SK-N-SH treated with all-trans-retinoic acid at 6 μM for 48 hours (cell line): ENCODE results near the gene TOMM40L.
"Not testable (repeated sequence)": the region's sequence is repeated elsewhere in the genome, so short reads cannot be mapped to it uniquely, and the experiment has no call there.

Source experiments
- ATAC-seq: fragments of 200-7000 bp; cut with Tn5 transposase; 3 replicates; pipeline ENCODE4 v1.9.1; 2020; ENCODE audit warnings: mild to moderate bottlenecking, moderate library complexity
- ARNTL ChIP-seq: fragments of 450-650 bp; formaldehyde crosslinking; IDR thresholded peaks from 2 replicates; pipeline ENCODE4 v1.5.0; 2020; ENCODE audit warnings: low read depth, mild to moderate bottlenecking, moderate library complexity, borderline replicate concordance
- BACH2 ChIP-seq: fragments of 250-450 bp; sonication (Bioruptor Pico); IDR thresholded peaks from 2 replicates; pipeline ENCODE4 v1.9.0; 2021; ENCODE audit warnings: mild to moderate bottlenecking, borderline replicate concordance
- CSDC2 ChIP-seq: fragments of 250-450 bp; sonication (Bioruptor Pico); IDR thresholded peaks from 2 replicates; pipeline ENCODE4 v1.5.0; 2020; ENCODE audit warnings: mild to moderate bottlenecking, moderate library complexity
- ESRRG ChIP-seq: fragments of 250-450 bp; sonication (Bioruptor Pico); IDR thresholded peaks from 2 replicates; pipeline ENCODE4 v1.6.1; 2021; ENCODE audit warnings: mild to moderate bottlenecking
- GLIS3 ChIP-seq: fragments of 250-450 bp; sonication (Bioruptor Pico); IDR thresholded peaks from 2 replicates; pipeline ENCODE4 v1.5.0; 2020; ENCODE audit warnings: mild to moderate bottlenecking, moderate library complexity
- ISL1 ChIP-seq: fragments of 250-450 bp; sonication (Bioruptor Pico); IDR thresholded peaks from 2 replicates; pipeline ENCODE4 v2.1.2; 2022; ENCODE audit warnings: mild to moderate bottlenecking, moderate library complexity
- OSR1 ChIP-seq: fragments of 250-450 bp; sonication (Bioruptor Pico); IDR thresholded peaks from 2 replicates; pipeline ENCODE4 v1.8.0; 2022; ENCODE audit warnings: moderate library complexity, mild to moderate bottlenecking, inconsistent platforms
- PPARA ChIP-seq: fragments of 250-450 bp; sonication (Bioruptor Pico); IDR thresholded peaks from 2 replicates; pipeline ENCODE4 v1.5.0; 2020; ENCODE audit warnings: mild to moderate bottlenecking, borderline replicate concordance
- RARB ChIP-seq: fragments of 250-450 bp; sonication (Bioruptor Pico); IDR thresholded peaks from 2 replicates; pipeline ENCODE4 v1.8.0; 2021; ENCODE audit warnings: mild to moderate bottlenecking, moderate library complexity
- SNAI2 ChIP-seq: fragments of 250-450 bp; sonication (Bioruptor Pico); IDR thresholded peaks from 2 replicates; pipeline ENCODE4 v1.5.0; 2020; ENCODE audit warnings: mild to moderate bottlenecking, moderate library complexity
- ZC3H10 ChIP-seq: fragments of 250-450 bp; sonication (Bioruptor Pico); IDR thresholded peaks from 2 replicates; pipeline ENCODE4 v1.5.1; 2021; ENCODE audit warnings: mild to moderate bottlenecking, moderate library complexity
- ZFP3 ChIP-seq: fragments of 250-450 bp; sonication (Bioruptor Pico); IDR thresholded peaks from 2 replicates; pipeline ENCODE4 v1.5.0; 2020; ENCODE audit warnings: mild to moderate bottlenecking, moderate library complexity
- ZFP30 ChIP-seq: fragments of 450-650 bp; formaldehyde crosslinking; IDR thresholded peaks from 2 replicates; pipeline ENCODE4 v1.5.0; 2022; ENCODE audit warnings: mild to moderate bottlenecking, moderate library complexity
- ZNF565 ChIP-seq: fragments of 450-650 bp; formaldehyde crosslinking; conservative IDR thresholded peaks from 2 replicates; pipeline ENCODE4 v1.5.0; 2020; ENCODE audit warnings: low read depth, mild to moderate bottlenecking, moderate library complexity
- ZNF70 ChIP-seq: fragments of 450-650 bp; formaldehyde crosslinking; IDR thresholded peaks from 2 replicates; pipeline ENCODE4 v1.5.0; 2020; ENCODE audit warnings: mild to moderate bottlenecking, moderate library complexity
- TF ChIP-seq, protein P1 (sequence below): fragments of 250-450 bp; sonication (Bioruptor Pico); IDR thresholded peaks from 2 replicates; pipeline ENCODE4 v1.5.1; 2020; ENCODE audit warnings: low read depth, mild to moderate bottlenecking, moderate library complexity
- TF ChIP-seq, protein P2 (sequence below): fragments of 250-450 bp; sonication (Bioruptor Pico); IDR thresholded peaks from 2 replicates; pipeline ENCODE4 v1.5.1; 2021; ENCODE audit warnings: mild to moderate bottlenecking, moderate library complexity
- TF ChIP-seq, protein P3 (sequence below): fragments of 250-450 bp; sonication (Bioruptor Pico); IDR thresholded peaks from 2 replicates; pipeline ENCODE4 v1.8.0; 2021; ENCODE audit warnings: low read depth, mild to moderate bottlenecking, moderate library complexity, borderline replicate concordance
- TF ChIP-seq, protein P4 (sequence below): fragments of 250-450 bp; sonication (Bioruptor Pico); IDR thresholded peaks from 2 replicates; pipeline ENCODE4 v1.8.0; 2020; ENCODE audit warnings: mild to moderate bottlenecking, moderate library complexity, borderline replicate concordance
- TF ChIP-seq, protein P5 (sequence below): fragments of 250-450 bp; sonication (Bioruptor Pico); IDR thresholded peaks from 2 replicates; pipeline ENCODE4 v1.5.0; 2020; ENCODE audit warnings: mild to moderate bottlenecking, moderate library complexity

TOMM40L gene

DNA sequence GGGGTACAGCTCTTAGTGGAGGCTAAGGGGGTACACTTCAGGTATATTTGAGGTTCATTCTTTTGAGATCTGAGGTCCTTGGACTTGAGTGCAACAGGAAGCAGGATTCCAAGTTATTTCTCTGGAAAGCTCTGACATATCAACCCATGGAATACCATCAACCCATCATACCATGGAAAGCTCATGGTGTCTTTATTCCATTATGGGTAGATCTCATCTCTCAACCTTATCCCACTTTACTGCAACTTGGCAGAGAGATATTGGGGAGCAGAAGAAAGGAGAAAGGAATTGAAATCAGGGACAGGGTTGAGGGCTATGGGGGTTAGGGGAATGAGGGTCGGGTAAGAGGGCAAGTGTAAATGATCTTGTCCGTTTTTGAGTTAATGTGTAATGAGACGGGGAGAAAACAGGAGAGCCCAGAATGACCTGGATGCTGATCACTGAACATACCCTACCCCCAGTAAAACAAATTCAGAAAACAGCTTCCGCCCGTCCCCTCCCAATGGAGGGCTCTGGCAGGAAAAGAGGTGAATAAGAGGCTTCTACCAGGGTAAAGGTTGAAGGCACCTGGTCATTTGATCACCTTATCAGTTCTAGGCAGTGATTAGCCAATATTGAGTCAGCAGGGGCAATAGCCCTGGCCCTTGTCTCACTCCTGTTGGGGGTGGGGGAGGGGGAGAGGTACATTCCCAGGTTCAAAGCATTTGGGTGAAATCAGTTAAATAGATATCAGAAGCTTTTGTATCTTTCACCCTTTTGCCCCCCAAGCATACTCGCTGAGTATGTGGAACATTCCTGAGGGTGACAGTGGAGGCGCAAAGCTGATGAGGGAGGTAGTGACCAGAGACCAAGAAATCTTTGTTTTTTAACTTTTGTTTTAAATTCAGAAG, 1.8 kb upstream of the TOMM40L start:
- no peak for ATAC-seq
- TF ChIP-seq PPARA = no peak
- no peak for TF ChIP-seq ZC3H10 (CRISPR knock-in tag)
- TF ChIP-seq ARNTL = no peak
- TF ChIP-seq OSR1 = no peak
- TF ChIP-seq ZFP3 = no peak
- TF ChIP-seq SNAI2 (CRISPR knock-in tag) = no peak
- TF ChIP-seq ZFP30 (CRISPR knock-in tag) = no peak
- TF ChIP-seq RARB (CRISPR knock-in tag) = no peak
- TF ChIP-seq CSDC2 (CRISPR knock-in tag) = no peak
- TF ChIP-seq ISL1 (CRISPR knock-in tag) = no peak
- no peak for TF ChIP-seq ZNF565 (CRISPR knock-in tag)
- TF ChIP-seq, protein P1, sequence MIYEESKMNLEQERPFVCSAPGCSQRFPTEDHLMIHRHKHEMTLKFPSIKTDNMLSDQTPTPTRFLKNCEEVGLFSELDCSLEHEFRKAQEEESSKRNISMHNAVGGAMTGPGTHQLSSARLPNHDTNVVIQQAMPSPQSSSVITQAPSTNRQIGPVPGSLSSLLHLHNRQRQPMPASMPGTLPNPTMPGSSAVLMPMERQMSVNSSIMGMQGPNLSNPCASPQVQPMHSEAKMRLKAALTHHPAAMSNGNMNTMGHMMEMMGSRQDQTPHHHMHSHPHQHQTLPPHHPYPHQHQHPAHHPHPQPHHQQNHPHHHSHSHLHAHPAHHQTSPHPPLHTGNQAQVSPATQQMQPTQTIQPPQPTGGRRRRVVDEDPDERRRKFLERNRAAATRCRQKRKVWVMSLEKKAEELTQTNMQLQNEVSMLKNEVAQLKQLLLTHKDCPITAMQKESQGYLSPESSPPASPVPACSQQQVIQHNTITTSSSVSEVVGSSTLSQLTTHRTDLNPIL (CRISPR knock-in tag) = no peak
- no peak for TF ChIP-seq BACH2 (CRISPR knock-in tag)
- TF ChIP-seq, protein P2, sequence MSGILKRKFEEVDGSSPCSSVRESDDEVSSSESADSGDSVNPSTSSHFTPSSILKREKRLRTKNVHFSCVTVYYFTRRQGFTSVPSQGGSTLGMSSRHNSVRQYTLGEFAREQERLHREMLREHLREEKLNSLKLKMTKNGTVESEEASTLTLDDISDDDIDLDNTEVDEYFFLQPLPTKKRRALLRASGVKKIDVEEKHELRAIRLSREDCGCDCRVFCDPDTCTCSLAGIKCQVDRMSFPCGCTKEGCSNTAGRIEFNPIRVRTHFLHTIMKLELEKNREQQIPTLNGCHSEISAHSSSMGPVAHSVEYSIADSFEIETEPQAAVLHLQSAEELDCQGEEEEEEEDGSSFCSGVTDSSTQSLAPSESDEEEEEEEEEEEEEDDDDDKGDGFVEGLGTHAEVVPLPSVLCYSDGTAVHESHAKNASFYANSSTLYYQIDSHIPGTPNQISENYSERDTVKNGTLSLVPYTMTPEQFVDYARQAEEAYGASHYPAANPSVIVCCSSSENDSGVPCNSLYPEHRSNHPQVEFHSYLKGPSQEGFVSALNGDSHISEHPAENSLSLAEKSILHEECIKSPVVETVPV (CRISPR knock-in tag) = no peak
- TF ChIP-seq, protein P3, sequence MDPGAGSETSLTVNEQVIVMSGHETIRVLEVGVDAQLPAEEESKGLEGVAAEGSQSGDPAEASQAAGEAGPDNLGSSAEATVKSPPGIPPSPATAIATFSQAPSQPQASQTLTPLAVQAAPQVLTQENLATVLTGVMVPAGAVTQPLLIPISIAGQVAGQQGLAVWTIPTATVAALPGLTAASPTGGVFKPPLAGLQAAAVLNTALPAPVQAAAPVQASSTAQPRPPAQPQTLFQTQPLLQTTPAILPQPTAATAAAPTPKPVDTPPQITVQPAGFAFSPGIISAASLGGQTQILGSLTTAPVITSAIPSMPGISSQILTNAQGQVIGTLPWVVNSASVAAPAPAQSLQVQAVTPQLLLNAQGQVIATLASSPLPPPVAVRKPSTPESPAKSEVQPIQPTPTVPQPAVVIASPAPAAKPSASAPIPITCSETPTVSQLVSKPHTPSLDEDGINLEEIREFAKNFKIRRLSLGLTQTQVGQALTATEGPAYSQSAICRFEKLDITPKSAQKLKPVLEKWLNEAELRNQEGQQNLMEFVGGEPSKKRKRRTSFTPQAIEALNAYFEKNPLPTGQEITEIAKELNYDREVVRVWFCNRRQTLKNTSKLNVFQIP (CRISPR knock-in tag) = no peak
- TF ChIP-seq, protein P4, sequence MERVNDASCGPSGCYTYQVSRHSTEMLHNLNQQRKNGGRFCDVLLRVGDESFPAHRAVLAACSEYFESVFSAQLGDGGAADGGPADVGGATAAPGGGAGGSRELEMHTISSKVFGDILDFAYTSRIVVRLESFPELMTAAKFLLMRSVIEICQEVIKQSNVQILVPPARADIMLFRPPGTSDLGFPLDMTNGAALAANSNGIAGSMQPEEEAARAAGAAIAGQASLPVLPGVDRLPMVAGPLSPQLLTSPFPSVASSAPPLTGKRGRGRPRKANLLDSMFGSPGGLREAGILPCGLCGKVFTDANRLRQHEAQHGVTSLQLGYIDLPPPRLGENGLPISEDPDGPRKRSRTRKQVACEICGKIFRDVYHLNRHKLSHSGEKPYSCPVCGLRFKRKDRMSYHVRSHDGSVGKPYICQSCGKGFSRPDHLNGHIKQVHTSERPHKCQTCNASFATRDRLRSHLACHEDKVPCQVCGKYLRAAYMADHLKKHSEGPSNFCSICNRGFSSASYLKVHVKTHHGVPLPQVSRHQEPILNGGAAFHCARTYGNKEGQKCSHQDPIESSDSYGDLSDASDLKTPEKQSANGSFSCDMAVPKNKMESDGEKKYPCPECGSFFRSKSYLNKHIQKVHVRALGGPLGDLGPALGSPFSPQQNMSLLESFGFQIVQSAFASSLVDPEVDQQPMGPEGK (CRISPR knock-in tag) = no peak
- TF ChIP-seq ZNF70 = no peak
- TF ChIP-seq GLIS3 (CRISPR knock-in tag) = no peak
- no peak for TF ChIP-seq ESRRG (CRISPR knock-in tag)

DNA sequence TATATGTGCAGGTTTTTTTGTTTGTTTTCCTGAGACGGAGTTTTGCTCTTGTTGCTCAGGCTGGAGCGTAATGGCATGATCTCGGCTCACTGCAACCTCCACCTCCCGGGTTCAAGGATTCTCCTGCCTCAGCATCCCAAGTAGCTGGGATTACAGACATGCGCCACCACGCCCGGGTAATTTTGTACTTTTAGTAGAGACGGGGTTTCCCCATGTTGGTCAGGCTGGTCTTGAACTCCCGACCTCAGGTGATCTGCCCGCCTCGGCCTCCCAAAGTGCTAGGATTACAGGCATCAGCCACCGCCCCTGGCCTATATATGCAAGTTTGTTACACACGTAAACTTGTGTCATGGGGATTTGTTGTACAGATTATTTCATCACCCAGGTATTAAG, 1.2 kb upstream of the TOMM40L start:
- not testable (repeated sequence) for ATAC-seq

DNA sequence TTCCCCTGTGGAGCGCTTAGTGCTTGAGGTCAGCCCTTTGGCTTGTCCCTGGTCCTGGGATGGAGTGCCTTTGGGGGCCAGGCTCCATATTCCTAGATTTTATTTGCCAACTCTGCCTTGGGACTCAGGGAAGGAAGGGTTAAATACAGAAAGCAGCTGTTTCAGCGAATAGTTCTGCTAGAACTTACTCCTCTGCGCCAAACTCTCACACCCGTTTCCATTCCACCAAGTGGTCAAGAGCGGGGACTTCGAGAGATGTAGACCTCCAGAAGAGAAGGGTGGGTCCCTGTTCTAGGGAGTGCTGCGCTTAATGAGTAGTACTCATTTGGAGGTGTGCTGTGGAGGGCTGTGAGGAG, 704 bp upstream of the TOMM40L start:
- peak; percentile 12 for ATAC-seq
- no peak for TF ChIP-seq CSDC2 (CRISPR knock-in tag)
- no peak for TF ChIP-seq ZC3H10 (CRISPR knock-in tag)
- TF ChIP-seq, protein P5, sequence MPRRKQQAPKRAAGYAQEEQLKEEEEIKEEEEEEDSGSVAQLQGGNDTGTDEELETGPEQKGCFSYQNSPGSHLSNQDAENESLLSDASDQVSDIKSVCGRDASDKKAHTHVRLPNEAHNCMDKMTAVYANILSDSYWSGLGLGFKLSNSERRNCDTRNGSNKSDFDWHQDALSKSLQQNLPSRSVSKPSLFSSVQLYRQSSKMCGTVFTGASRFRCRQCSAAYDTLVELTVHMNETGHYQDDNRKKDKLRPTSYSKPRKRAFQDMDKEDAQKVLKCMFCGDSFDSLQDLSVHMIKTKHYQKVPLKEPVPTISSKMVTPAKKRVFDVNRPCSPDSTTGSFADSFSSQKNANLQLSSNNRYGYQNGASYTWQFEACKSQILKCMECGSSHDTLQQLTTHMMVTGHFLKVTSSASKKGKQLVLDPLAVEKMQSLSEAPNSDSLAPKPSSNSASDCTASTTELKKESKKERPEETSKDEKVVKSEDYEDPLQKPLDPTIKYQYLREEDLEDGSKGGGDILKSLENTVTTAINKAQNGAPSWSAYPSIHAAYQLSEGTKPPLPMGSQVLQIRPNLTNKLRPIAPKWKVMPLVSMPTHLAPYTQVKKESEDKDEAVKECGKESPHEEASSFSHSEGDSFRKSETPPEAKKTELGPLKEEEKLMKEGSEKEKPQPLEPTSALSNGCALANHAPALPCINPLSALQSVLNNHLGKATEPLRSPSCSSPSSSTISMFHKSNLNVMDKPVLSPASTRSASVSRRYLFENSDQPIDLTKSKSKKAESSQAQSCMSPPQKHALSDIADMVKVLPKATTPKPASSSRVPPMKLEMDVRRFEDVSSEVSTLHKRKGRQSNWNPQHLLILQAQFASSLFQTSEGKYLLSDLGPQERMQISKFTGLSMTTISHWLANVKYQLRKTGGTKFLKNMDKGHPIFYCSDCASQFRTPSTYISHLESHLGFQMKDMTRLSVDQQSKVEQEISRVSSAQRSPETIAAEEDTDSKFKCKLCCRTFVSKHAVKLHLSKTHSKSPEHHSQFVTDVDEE (CRISPR knock-in tag) = no peak
- 0 out of 2 replicates have a peak, but pooled peaks have one; percentile 6 for TF ChIP-seq RARB (CRISPR knock-in tag)
- TF ChIP-seq, protein P2 (CRISPR knock-in tag) = no peak
